PC-3 (cell line): ENCODE results near the gene USP32.

ENCODE experiments used
- CTCF ChIP-seq: fragments of 300-600 bp; sonication (generic); conservative IDR thresholded peaks from 2 replicates; pipeline ENCODE4 v1.5.1; 2017; ENCODE audit warnings: antibody characterized with exemption, low read depth, mild to moderate bottlenecking, low read length
- EZH2phosphoT487 ChIP-seq: fragments of 300-600 bp; sonication (generic); IDR thresholded peaks from 2 replicates; pipeline ENCODE4 v1.6.1; 2018; ENCODE audit warnings: mild to moderate bottlenecking, antibody characterized with exemption, low read length, borderline replicate concordance

GRCh38 chr17:60425626-60426025 lies 33.7 kb upstream of the USP32 start:
- TF ChIP-seq CTCF (no peak), EZH2phosphoT487 (no peak)
